A673 (cell line): ENCODE measurements around the gene TFCP2L1. TPM values are rescaled to one million over a fixed set of nuclear protein-coding genes. Genes with fewer than 3 reads are reported as not detected.
"Not testable (repeated sequence)": the region's sequence is repeated elsewhere in the genome, so short reads cannot be mapped to it uniquely, and the experiment has no call there.

ENCODE experiments used
- BruUV-seq: library from RNA; stranded (reverse); fragments of 400-500 nt; replicated peaks from 2 replicates; lab custom pipeline; 2021; lab: Mats Ljungman, UMichigan
- CTCF ChIA-PET: fragments of 300-600 bp; sonication (Branson Sonifier 250); formaldehyde crosslinking; loops from one replicate; lab custom pipeline; 2022; ENCODE audit warnings: antibody characterized with exemption; lab: Charles Lee
- POLR2A ChIA-PET: fragments of 300-600 bp; sonication (Branson Sonifier 250); formaldehyde crosslinking; loops from one replicate; lab custom pipeline; 2022; ENCODE audit warnings: antibody characterized with exemption; ENCODE audit not compliant: low non-redundant PET; lab: Charles Lee
- DNase-seq: peaks from one replicate; pipeline ENCODE4 v3.0.0-alpha.2; 2015; ENCODE audit warnings: low spot score
- H3K27ac ChIP-seq: fragments of 200-600 bp; sonication (generic); 2 replicates; pipeline ENCODE4 v1.5.1; 2016; ENCODE audit warnings: mixed run types, low read depth, mild to moderate bottlenecking, mixed read lengths, antibody characterized with exemption, low read length; ENCODE audit not compliant: poor library complexity, severe bottlenecking
- H3K27me3 ChIP-seq: fragments of 200-600 bp; sonication (generic); replicated peaks from 2 replicates; pipeline ENCODE4 v1.6.1; 2017; ENCODE audit warnings: mixed run types, low read depth, mild to moderate bottlenecking, mixed read lengths, antibody characterized with exemption, low read length; ENCODE audit not compliant: insufficient read depth, poor library complexity
- H3K36me3 ChIP-seq: fragments of 200-600 bp; sonication (generic); 2 replicates; pipeline ENCODE4 v1.6.1; 2016; ENCODE audit warnings: mixed run types, mild to moderate bottlenecking, mixed read lengths, antibody characterized with exemption, low read length; ENCODE audit not compliant: insufficient read depth, poor library complexity, severe bottlenecking
- H3K4me1 ChIP-seq: fragments of 200-600 bp; sonication (generic); 2 replicates; pipeline ENCODE4 v1.6.1; 2017; ENCODE audit warnings: mixed run types, mild to moderate bottlenecking, mixed read lengths, antibody characterized with exemption, low read length; ENCODE audit not compliant: insufficient read depth, poor library complexity, severe bottlenecking
- H3K4me3 ChIP-seq: fragments of 200-600 bp; sonication (generic); 2 replicates; pipeline ENCODE4 v1.5.1; 2016; ENCODE audit warnings: low read depth, mixed run types, mild to moderate bottlenecking, mixed read lengths, low read length; ENCODE audit not compliant: poor library complexity, severe bottlenecking
- H3K9me3 ChIP-seq: fragments of 200-600 bp; sonication (generic); 2 replicates; pipeline ENCODE4 v1.6.1; 2016; ENCODE audit warnings: mixed run types, low read depth, mild to moderate bottlenecking, mixed read lengths, antibody characterized with exemption, low read length; ENCODE audit not compliant: poor library complexity, severe bottlenecking
- CTCF ChIP-seq: fragments of 300-800, 200-600 bp; sonication (generic); conservative IDR thresholded peaks from 2 replicates; pipeline ENCODE4 v1.5.1; 2017; ENCODE audit warnings: low read depth, mild to moderate bottlenecking, antibody characterized with exemption, low read length, moderate library complexity, mixed read lengths
- EZH2 ChIP-seq: fragments of 200-600 bp; sonication (generic); IDR thresholded peaks from 2 replicates; pipeline ENCODE4 v1.6.1; 2017; ENCODE audit warnings: borderline replicate concordance, low read depth, mild to moderate bottlenecking, mixed read lengths, antibody characterized with exemption, low read length; ENCODE audit not compliant: poor library complexity, severe bottlenecking
- intact Hi-C: fragments of 100-400 bp; cut with micrococcal nuclease; formaldehyde crosslinking; loops from one replicate; pipeline ENCODE4 v1.10.0; 2022; ENCODE audit not compliant: unreplicated experiment
- total RNA-seq: library from RNA; stranded (reverse); gene quantifications from 2 replicates; pipeline ENCODE4 v1.2.3, GENCODE V29; 2021

The TFCP2L1 gene
- total RNA-seq, 1 experiment from 2014 or later, result not detected

- CTCF ChIA-PET, result interaction anchor here (0.6 kb wide), 1 partner anchor 39 kb away, joined by 4 read pairs; no protein-coding TSS in a partner anchor
- POLR2A ChIA-PET, result no interaction called here
- no peaks in the 10 kb centered on the region for H3K36me3 ChIP-seq
- intact Hi-C loops, result no loop called here
- no TSS peak for BruUV-seq
- no peaks in the 10 kb centered on the region for H3K9me3 ChIP-seq
- no peak overlapping the region for H3K27ac ChIP-seq
- TF ChIP-seq EZH2 (no peak), CTCF (no peak)
- peaks cover 3% of the 10 kb centered on the region for H3K27me3 ChIP-seq
- no peaks in the 10 kb centered on the region for H3K4me1 ChIP-seq
- no peak for DNase-seq
- H3K4me3 ChIP-seq, result no peak overlapping the region
Measured at GRCh38 chr2:121298476-121298875, 13.5 kb upstream of the TFCP2L1 start.

GRCh38 chr2:121297866-121298265, 12.9 kb upstream of the TFCP2L1 start:
- H3K27ac ChIP-seq, H3K4me1 ChIP-seq, H3K36me3 ChIP-seq, H3K27me3 ChIP-seq, POLR2A ChIA-PET, H3K9me3 ChIP-seq, intact Hi-C loops, BruUV-seq, DNase-seq, H3K4me3 ChIP-seq: not testable (repeated sequence)
- CTCF ChIA-PET, result interaction anchor here (0.6 kb wide), 2 partner anchors 40 to 143 kb away, joined by 3 to 4 read pairs; no protein-coding TSS in a partner anchor

DNA sequence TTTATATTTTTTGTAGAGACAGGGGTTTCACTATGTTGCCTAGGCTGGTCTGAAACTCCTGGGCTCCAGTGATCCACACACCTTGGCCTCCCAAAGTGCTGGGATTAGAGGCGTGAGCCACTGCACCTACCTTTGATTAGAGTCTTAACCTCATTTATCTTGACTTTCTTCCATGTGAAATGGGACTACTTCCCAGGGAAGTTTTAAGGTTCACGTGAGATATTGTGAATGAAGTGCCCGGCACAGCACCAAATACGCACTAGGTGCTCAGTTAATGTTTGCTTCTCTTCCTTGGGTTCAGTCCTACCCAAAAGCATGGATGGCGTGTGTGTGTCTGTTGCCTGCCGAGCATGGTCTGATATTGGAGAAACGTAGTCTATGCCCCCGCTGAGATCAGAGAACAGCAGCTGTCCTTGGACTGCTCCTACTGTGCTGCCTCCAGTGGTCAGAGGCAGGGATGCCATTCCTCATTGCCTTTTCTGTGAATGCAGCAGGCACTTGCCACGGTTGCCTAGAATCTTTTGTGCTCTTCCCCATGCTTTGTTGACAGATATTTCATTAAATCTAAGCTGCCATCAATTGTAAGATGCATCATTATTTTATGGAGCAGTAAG, 12.3 kb upstream of the TFCP2L1 start:
- Histone ChIP-seq H3K27me3 (no peaks in the 10 kb centered on the region), H3K36me3 (no peaks in the 10 kb centered on the region), H3K4me3 (no peak overlapping the region), H3K9me3 (no peaks in the 10 kb centered on the region), H3K4me1 (no peaks in the 10 kb centered on the region), H3K27ac (no peak overlapping the region)
- ChIA-PET POLR2A (no interaction called here), CTCF (interaction anchor here (0.6 kb wide), 1 partner anchor 143 kb away, joined by 3 read pairs; no protein-coding TSS in a partner anchor)
- intact Hi-C loops, result no loop called here
- no peak for TF ChIP-seq EZH2
- peak; percentile 79 for TF ChIP-seq CTCF
- BruUV-seq, result no TSS peak
- DNase-seq, result peak; percentile 68
